ENCODE measurements around the gene GRM7.

Gene GRM7

GRCh38 chr3:7788881-7789280 lies 928.0 kb downstream of the GRM7 start:
- no peak overlapping the region for H2AFZ ChIP-seq (ENCODE audit: low read length)
- H3K27ac ChIP-seq (ENCODE audit: low read length): no peak overlapping the region
- no peaks in the 10 kb centered on the region for H3K9me3 ChIP-seq (replicated peaks; ENCODE audit: insufficient read depth, low read length)
- H3F3A ChIP-seq (ENCODE audit: insufficient read depth, low read length): no peaks in the 10 kb centered on the region
- no peaks in the 10 kb centered on the region for H3K36me3 ChIP-seq (replicated peaks; ENCODE audit: insufficient read depth, low read length)
- H3K4me3 ChIP-seq (ENCODE audit: low read length): no peak overlapping the region
- H3K27me3 ChIP-seq (replicated peaks; ENCODE audit: insufficient read depth, low read length): no peaks in the 10 kb centered on the region
- H3K4me1 ChIP-seq (ENCODE audit: low read length): no peaks in the 10 kb centered on the region
- H4K20me1 ChIP-seq (ENCODE audit: insufficient read depth, low read length): no peaks in the 10 kb centered on the region
- DNase-seq: no peak
- no peak overlapping the region for H3K4me2 ChIP-seq (ENCODE audit: low read depth, low read length)
- no peaks in the 10 kb centered on the region for H3K79me2 ChIP-seq (ENCODE audit: low read length)
- no peak for TF ChIP-seq EZH2phosphoT487 (IDR thresholded peaks at IDR 0.05; ENCODE audit: low read length)
- H3K9ac ChIP-seq (ENCODE audit: low read length): no peak overlapping the region
- H3K9me2 ChIP-seq (replicated peaks; ENCODE audit: insufficient read depth, low read length): no peaks in the 10 kb centered on the region

GRCh38 chr3:7789324-7789723 lies 928.4 kb downstream of the GRM7 start:
- H3K4me1 ChIP-seq (ENCODE audit: low read length): no peaks in the 10 kb centered on the region
- no peaks in the 10 kb centered on the region for H3K79me2 ChIP-seq (ENCODE audit: low read length)
- no peak overlapping the region for H2AFZ ChIP-seq (ENCODE audit: low read length)
- no peak overlapping the region for H3K4me2 ChIP-seq (ENCODE audit: low read depth, low read length)
- no peaks in the 10 kb centered on the region for H3F3A ChIP-seq (ENCODE audit: insufficient read depth, low read length)
- H3K36me3 ChIP-seq (replicated peaks; ENCODE audit: insufficient read depth, low read length): no peaks in the 10 kb centered on the region
- no peaks in the 10 kb centered on the region for H4K20me1 ChIP-seq (ENCODE audit: insufficient read depth, low read length)
- H3K9ac ChIP-seq (ENCODE audit: low read length): no peak overlapping the region
- H3K9me3 ChIP-seq (replicated peaks; ENCODE audit: insufficient read depth, low read length): no peaks in the 10 kb centered on the region
- no peaks in the 10 kb centered on the region for H3K27me3 ChIP-seq (replicated peaks; ENCODE audit: insufficient read depth, low read length)
- H3K4me3 ChIP-seq (ENCODE audit: low read length): no peak overlapping the region
- H3K9me2 ChIP-seq (replicated peaks; ENCODE audit: insufficient read depth, low read length): no peaks in the 10 kb centered on the region
- no peak for DNase-seq
- TF ChIP-seq CTCF (IDR thresholded peaks at IDR 0.05; ENCODE audit: low read length) (no peak), EZH2 (optimal IDR thresholded peaks at IDR 0.05; ENCODE audit: low read depth, low read length) (no peak), EZH2phosphoT487 (IDR thresholded peaks at IDR 0.05; ENCODE audit: low read length) (no peak)
- H3K27ac ChIP-seq (ENCODE audit: low read length): no peak overlapping the region

GRCh38 chr3:7790141-7790540 lies 929.2 kb downstream of the GRM7 start:
- Histone ChIP-seq H2AFZ (ENCODE audit: low read length) (no peak overlapping the region), H3F3A (ENCODE audit: insufficient read depth, low read length) (no peaks in the 10 kb centered on the region), H3K9ac (ENCODE audit: low read length) (no peak overlapping the region), H3K27ac (ENCODE audit: low read length) (no peak overlapping the region), H3K4me3 (ENCODE audit: low read length) (no peak overlapping the region), H3K36me3 (replicated peaks; ENCODE audit: insufficient read depth, low read length) (no peaks in the 10 kb centered on the region), H3K4me1 (ENCODE audit: low read length) (no peaks in the 10 kb centered on the region), H3K9me2 (replicated peaks; ENCODE audit: insufficient read depth, low read length) (no peaks in the 10 kb centered on the region), H3K79me2 (ENCODE audit: low read length) (no peaks in the 10 kb centered on the region), H3K9me3 (replicated peaks; ENCODE audit: insufficient read depth, low read length) (no peaks in the 10 kb centered on the region), H4K20me1 (ENCODE audit: insufficient read depth, low read length) (no peaks in the 10 kb centered on the region), H3K4me2 (ENCODE audit: low read depth, low read length) (no peak overlapping the region), H3K27me3 (replicated peaks; ENCODE audit: insufficient read depth, low read length) (no peaks in the 10 kb centered on the region)
- TF ChIP-seq CTCF (IDR thresholded peaks at IDR 0.05; ENCODE audit: low read length) (no peak), EZH2phosphoT487 (IDR thresholded peaks at IDR 0.05; ENCODE audit: low read length) (no peak), EZH2 (optimal IDR thresholded peaks at IDR 0.05; ENCODE audit: low read depth, low read length) (no peak)
- no peak for DNase-seq
